GM13976 (cell line): ENCODE data around the gene YTHDC2.

Experiments used
- DNase-seq: peaks from one replicate; pipeline ENCODE4 v3.0.0; 2012; ENCODE audit warnings: low spot score
- in situ Hi-C: fragments of 300-500 bp; cut with MboI; formaldehyde crosslinking; loops from one replicate; pipeline ENCODE4 v1.12.0; 2022; ENCODE audit warnings: low sequenced_read_pairs, mixed read lengths, inconsistent platforms; ENCODE audit not compliant: unreplicated experiment
- TF ChIP-seq, protein P1 (sequence below): IDR thresholded peaks from 2 replicates; pipeline ENCODE4 v1.5.1; 2012; ENCODE audit warnings: borderline replicate concordance, mild to moderate bottlenecking; ENCODE audit not compliant: insufficient read depth; ENCODE audit errors: extremely low read depth, missing control alignments, control extremely low read depth

The YTHDC2 gene

DNA sequence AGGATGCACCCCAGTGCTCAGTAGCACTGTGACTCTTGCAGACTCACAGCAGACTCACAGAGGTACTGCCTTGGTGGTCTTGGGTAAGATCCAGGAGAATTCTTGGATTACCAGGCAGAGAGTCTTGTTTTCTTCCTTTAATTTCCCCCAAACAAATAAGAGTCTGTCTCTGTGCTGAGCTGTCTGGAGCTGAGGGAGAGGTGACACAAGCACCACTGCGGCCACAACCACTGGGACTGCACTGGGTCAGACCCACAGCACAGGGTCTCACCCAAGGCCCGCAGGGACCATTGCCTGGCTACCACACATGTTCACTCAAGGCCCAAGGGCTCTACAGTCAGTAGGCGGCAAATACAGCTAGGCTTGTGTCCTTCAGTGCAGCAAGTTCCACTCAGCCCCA lies 11.4 kb upstream of the YTHDC2 start:
- TF ChIP-seq, protein P1, sequence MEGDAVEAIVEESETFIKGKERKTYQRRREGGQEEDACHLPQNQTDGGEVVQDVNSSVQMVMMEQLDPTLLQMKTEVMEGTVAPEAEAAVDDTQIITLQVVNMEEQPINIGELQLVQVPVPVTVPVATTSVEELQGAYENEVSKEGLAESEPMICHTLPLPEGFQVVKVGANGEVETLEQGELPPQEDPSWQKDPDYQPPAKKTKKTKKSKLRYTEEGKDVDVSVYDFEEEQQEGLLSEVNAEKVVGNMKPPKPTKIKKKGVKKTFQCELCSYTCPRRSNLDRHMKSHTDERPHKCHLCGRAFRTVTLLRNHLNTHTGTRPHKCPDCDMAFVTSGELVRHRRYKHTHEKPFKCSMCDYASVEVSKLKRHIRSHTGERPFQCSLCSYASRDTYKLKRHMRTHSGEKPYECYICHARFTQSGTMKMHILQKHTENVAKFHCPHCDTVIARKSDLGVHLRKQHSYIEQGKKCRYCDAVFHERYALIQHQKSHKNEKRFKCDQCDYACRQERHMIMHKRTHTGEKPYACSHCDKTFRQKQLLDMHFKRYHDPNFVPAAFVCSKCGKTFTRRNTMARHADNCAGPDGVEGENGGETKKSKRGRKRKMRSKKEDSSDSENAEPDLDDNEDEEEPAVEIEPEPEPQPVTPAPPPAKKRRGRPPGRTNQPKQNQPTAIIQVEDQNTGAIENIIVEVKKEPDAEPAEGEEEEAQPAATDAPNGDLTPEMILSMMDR, result no peak
- in situ Hi-C loops, result loop anchor here (25.0 kb wide), 2 partner anchors 165 to 515 kb away; partner anchors contain the start of gene DCP2
- no peak for DNase-seq

DNA sequence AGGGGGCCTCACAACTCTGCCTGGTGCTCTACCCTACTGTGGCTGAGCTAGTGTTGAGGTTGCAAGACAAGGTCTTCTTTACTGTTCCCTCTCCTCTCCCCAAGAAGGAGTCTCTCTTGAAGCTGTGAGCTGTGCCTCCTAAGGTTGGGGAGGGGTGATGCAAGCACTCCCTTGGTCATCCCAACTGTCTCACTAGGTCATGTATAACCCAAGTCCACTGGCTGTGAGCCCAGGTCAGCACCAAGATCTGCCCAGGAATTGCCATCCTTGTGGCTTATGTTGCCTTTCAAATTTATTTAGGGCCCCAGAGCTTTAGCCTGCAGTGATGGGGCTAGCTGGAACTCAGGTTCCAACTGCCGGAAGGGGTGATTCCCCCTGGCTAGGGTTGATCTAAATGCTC lies 10.3 kb upstream of the YTHDC2 start:
- TF ChIP-seq, protein P1, result no peak
- in situ Hi-C loops, result loop anchor here (25.0 kb wide), 2 partner anchors 166 to 516 kb away; partner anchors contain the start of gene DCP2
- no peak for DNase-seq

DNA sequence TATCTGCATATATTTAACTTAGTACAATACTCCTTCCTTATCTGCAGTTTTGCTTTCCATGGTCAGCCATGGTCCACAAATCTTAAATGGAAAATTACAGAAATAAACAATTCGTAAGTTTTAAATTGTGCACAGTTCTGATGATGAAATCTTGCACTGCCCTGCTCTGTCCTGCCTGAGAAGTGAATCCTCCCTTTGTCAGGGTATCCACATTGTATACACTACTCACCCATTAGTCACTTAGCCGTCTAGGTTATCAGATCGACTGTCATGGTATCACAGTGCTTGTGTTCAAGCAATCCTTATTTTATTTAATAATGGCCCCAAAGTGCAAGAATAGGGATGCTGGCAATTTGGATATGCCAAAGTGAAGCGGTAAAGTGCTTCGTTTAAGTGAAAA lies 8.3 kb upstream of the YTHDC2 start:
- DNase-seq, result no peak
- TF ChIP-seq, protein P1, result no peak
- in situ Hi-C loops, result loop anchor here (25.0 kb wide), 2 partner anchors 168 to 518 kb away; partner anchors contain the start of gene DCP2

DNA sequence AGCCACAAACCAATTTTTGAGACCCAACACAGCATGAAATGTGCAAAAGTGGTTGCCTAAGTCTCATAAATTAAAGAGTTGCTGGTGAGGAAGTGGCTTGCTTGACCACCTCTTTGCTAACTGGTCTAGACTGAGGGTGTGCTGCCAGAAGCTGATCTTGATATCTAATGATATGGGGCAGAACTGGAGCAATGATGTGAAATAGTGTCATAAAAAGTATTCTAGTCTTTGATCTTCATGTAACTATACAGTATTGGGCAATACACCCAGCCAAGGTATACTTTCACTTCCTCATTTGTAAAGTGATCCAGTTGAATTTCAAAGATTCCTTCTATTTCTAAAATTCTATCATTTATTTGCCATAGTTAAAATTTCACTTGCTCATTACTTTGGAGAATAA lies 5.9 kb upstream of the YTHDC2 start:
- DNase-seq, result no peak
- in situ Hi-C loops, result loop anchor here (25.0 kb wide), 2 partner anchors 170 to 520 kb away; partner anchors contain the start of gene DCP2
- TF ChIP-seq, protein P1, result no peak

DNA sequence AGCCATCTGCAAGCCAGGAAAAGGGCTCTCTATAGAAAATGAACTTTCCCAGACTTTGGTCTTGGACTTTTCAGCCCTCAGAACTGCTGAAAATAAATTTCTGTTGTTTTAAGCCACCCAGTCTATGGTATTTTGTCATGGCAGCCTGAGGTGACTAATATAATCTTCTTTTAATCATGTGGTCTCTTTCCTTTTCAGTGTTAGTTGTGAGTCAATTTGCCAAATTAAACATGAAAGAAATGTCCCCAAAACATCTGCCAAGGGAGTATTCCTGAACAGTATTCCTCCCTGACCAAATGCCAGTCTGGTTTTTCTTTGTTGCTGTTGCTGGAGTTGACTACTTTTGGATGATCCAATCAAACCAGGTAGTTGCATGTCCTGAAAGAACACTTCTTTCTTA lies 4.7 kb upstream of the YTHDC2 start:
- in situ Hi-C loops, result loop anchor here (25.0 kb wide), 2 partner anchors 171 to 521 kb away; partner anchors contain the start of gene DCP2
- no peak for DNase-seq
- TF ChIP-seq, protein P1, result no peak

DNA sequence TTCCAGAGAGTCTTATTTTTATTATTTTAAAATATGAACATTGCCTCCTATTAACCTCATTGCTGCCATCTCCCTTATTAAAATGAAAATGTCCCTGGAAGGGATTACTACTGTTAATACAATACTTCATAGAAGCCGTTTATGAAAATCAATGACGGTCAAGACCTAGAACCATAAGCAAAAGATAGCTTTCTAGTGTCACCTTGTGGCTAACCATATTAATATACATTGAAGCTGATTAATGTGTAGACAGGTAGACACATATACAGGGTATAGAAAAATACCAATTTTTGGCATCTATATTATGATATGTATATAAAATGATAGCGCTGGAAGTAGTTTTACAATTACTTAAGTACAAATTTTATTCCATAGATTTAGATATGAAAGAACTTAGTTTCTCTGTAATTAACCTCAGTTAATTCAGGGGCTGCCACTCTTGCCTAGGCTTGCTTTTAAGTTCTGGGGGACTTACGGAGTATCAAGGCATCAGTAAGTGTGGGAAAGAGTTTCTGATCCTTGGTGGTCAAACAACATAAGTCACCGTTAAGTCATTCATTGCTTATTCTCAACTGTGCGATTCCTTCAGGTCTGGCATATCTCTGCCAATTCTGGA lies 2.5 kb upstream of the YTHDC2 start:
- in situ Hi-C loops, result loop anchor here (10.0 to 25.0 kb wide), 3 partner anchors 126 to 524 kb away; partner anchors contain the start of gene DCP2
- TF ChIP-seq, protein P1, result peak; percentile 24
- DNase-seq, result peak; percentile 17
